Measurements from ENCODE around the gene EMC10. TPM values are rescaled to one million over a fixed set of nuclear protein-coding genes. Genes with fewer than 3 reads are reported as not detected.

Gene EMC10
- total and polyA plus RNA-seq, 2 donors (not counting 3 experiments of a cell fraction or from before 2014, with no cell fraction given) = 106 to 111 TPM

- dilution Hi-C loops (cut with MboI; ENCODE audit: extremely low pct_ligation_motif_present, low sequenced_read_pairs) = no loop called here
These were observed 23.9 kb downstream of the EMC10 start for GRCh38 chr19:50500060-50500752.

More at GRCh38 chr19:50500060-50500752, 23.9 kb downstream of the EMC10 start:
- CTCF ChIA-PET = interaction anchor here (0.8 kb wide), 1 partner anchor 422 kb away, joined by 4 read pairs; no protein-coding TSS in a partner anchor
- intact Hi-C loops (cut with micrococcal nuclease) = no loop called here
- Histone ChIP-seq H4K20me1 (replicated peaks; ENCODE audit: control insufficient read depth, extremely low read depth, insufficient read depth, low read length) (no peaks in the 10 kb centered on the region), H3K27me3 (ENCODE audit: control insufficient read depth in 2 of 2, insufficient read depth in 2 of 2, low read length in 2 of 2) (no peaks in the 10 kb centered on the region), H3K4me3 (replicated peaks in 1 of 3; ENCODE audit: insufficient read depth in 1 of 3, low read depth in 1 of 3, low read length in 3 of 3) (no peak overlapping the region), H3K79me2 (ENCODE audit: control insufficient read depth, insufficient read depth, low read length) (no peaks in the 10 kb centered on the region), H2AFZ (ENCODE audit: low read depth, low read length) (no peak overlapping the region), H3K4me1 (ENCODE audit: control insufficient read depth, extremely low read depth, insufficient read depth, low read length) (no peaks in the 10 kb centered on the region), H3K9ac (replicated peaks; ENCODE audit: extremely low read depth, insufficient read depth, low read length) (no peak overlapping the region), H3K27ac (ENCODE audit: insufficient read depth, low read depth, low read length) (no peak overlapping the region), H3K4me2 (ENCODE audit: insufficient read depth, low read length) (no peak overlapping the region), H3K9me1 (replicated peaks; ENCODE audit: control insufficient read depth, extremely low read depth, insufficient read depth, low read length) (no peaks in the 10 kb centered on the region), H3K36me3 (ENCODE audit: control insufficient read depth in 2 of 2, extremely low read depth in 1 of 2, insufficient read depth in 2 of 2, low read length in 2 of 2) (no peaks in the 10 kb centered on the region), H3K9me3 (replicated peaks; ENCODE audit: control insufficient read depth, insufficient read depth, low read length) (no peaks in the 10 kb centered on the region)
- FAIRE-seq (no peak), DNase-seq (ENCODE audit: low read depth, low spot score) (no peak)
- TF ChIP-seq JUN (IDR thresholded peaks at IDR 0.05; ENCODE audit: borderline replicate concordance, insufficient read depth, insufficient read length, low read depth) (no peak), CTCF (IDR thresholded peaks at IDR 0.05; ENCODE audit: extremely low read depth in 1 of 2, insufficient read depth in 1 of 2, low read depth in 1 of 2, low read length in 2 of 2) (peak; percentile 6 to 30)
- BruUV-seq (replicated peaks) = no TSS peak
- POLR2A ChIA-PET = interaction anchor here (0.6 kb wide), 1 partner anchor 137 kb away, joined by 3 read pairs; no protein-coding TSS in a partner anchor
